Measurements from ENCODE around the gene CBX7. TPM values are rescaled to one million over a fixed set of nuclear protein-coding genes. Genes with fewer than 3 reads are reported as not detected.

CBX7 gene
- total and polyA plus RNA-seq, 7 donors: 12.2 to 52.9 (median 38.8) TPM

DNA sequence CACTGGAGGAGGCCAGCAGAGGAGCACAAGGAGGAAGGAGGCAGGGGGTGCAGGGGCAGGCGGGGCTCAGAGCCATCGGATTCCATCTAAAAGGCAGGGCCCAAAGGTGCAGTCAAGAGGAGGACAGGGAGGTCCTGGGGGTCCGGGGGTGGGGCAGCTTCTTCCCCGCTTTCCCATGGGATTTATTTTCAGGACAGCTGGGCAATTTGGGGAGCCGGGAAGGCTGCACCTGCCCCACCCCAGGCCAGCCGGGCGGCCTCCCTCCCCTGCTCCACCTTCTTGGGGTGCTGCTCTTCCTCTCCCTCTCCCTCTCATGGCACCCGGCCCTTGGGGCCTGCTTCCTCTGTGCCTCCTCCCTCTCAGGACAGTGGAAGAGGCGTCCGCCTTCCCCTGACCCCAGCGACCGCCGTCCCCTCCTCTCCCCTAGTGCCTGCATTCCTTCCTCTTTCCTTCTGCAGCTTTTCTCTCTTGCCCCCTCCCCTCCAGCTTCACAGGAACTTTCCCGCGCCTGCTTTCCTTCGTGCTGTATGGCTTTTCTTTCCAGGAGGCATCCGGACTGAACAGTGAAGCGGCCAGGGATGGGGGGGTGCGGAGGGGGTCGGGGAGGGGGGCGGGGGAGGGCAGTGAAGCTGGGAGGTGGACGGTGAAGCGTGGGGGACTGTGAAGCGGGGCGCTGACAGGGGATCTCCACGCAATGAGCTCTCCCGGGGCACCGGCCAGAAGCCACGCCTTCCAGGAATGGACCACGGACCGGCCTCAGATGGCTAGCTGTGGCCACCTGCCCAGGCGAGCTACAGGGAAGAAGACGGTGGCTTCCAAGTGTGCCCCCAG, 28.5 kb downstream of the CBX7 start:
- no peaks in the 10 kb centered on the region for H3K27me3 ChIP-seq (ENCODE audit: insufficient read depth in 3 of 3, low read length in 2 of 3)
- H3K36me3 ChIP-seq (ENCODE audit: insufficient read depth in 1 of 2, low read depth in 1 of 2): no peaks in the 10 kb centered on the region
- 20 to 22% (median 21%) methylated on average over 28 to 33 of the region's 33 CpGs for WGBS, 3 donors
- H3K4me3 ChIP-seq: no peak overlapping the region
- no peak for DNase-seq
- intact Hi-C loops (cut with DNase I): loop anchor here (5.0 kb wide), 1 partner anchor 257 kb away; no protein-coding TSS in a partner anchor
- TF ChIP-seq, protein P1, sequence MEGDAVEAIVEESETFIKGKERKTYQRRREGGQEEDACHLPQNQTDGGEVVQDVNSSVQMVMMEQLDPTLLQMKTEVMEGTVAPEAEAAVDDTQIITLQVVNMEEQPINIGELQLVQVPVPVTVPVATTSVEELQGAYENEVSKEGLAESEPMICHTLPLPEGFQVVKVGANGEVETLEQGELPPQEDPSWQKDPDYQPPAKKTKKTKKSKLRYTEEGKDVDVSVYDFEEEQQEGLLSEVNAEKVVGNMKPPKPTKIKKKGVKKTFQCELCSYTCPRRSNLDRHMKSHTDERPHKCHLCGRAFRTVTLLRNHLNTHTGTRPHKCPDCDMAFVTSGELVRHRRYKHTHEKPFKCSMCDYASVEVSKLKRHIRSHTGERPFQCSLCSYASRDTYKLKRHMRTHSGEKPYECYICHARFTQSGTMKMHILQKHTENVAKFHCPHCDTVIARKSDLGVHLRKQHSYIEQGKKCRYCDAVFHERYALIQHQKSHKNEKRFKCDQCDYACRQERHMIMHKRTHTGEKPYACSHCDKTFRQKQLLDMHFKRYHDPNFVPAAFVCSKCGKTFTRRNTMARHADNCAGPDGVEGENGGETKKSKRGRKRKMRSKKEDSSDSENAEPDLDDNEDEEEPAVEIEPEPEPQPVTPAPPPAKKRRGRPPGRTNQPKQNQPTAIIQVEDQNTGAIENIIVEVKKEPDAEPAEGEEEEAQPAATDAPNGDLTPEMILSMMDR (IDR thresholded peaks at IDR 0.05): no peak
- no peak for ATAC-seq
- H3K9me3 ChIP-seq: no peaks in the 10 kb centered on the region
- no peaks in the 10 kb centered on the region for H3K4me1 ChIP-seq
- H3K27ac ChIP-seq: no peak overlapping the region

DNA sequence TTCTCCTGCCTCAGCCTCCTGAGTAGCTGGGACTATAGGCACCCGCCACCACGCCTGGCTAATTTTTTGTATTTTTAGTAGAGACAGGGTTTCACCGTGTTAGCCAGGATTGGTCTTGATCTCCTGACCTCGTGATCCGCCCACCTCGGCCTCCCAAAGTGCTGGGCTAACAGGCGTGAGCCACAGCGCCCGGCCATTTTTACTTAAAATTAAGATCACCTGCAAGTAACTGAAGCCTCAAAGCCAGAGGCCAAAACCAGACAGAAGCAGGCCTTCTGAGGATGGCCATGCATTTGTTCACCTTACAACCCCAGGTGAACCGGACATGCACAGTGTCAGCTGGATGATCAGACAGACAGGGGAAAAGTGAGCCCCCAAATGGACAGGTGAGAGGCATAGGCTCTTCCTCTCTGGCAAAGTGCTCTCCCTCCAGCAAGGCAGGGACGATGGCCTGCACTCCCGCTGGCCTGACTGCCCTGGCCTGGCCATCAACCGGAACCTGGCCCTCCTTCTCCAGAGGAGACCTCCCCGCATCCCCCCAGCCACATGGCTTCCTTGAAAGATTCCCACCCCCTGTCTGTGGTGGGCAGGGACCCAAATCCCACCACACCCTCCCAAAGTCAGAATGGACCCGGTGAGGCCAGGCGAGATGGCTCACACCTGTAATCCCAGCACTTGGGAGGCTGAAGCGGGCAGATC, 29.6 kb downstream of the CBX7 start:
- no peak for ATAC-seq
- TF ChIP-seq, protein P1 (IDR thresholded peaks at IDR 0.05): no peak
- no peak overlapping the region for H3K4me3 ChIP-seq
- H3K27me3 ChIP-seq (ENCODE audit: insufficient read depth in 3 of 3, low read length in 2 of 3): peaks cover 0 to 7% (median 0%) of the 10 kb centered on the region in 3 donors
- no peaks in the 10 kb centered on the region for H3K36me3 ChIP-seq (ENCODE audit: insufficient read depth in 1 of 2, low read depth in 1 of 2)
- no peaks in the 10 kb centered on the region for H3K4me1 ChIP-seq
- 93 to 95% (median 95%) methylated on average over 16 to 17 of the region's 17 CpGs for WGBS, 3 donors
- DNase-seq: no peak
- H3K27ac ChIP-seq: no peak overlapping the region
- no peaks in the 10 kb centered on the region for H3K9me3 ChIP-seq
- intact Hi-C loops (cut with DNase I): loop anchor here (5.0 kb wide), 1 partner anchor 256 kb away; no protein-coding TSS in a partner anchor

DNA sequence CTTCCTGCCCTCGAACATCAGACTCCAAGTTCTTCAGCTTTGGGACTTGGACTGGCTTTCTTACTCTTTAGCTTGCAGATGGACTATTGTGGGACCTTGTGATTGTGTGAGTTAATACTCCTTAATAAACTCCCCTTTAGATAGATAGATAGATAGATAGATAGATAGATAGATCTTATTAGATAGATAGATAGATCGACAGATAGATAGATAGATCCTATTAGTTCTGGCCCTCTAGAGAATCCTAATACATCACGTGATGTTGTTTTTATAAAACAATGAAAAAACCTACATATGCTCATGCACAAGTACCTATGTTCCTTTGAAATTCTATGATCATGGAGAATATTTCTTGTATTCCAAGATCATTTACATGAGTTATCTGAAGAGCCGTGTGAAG, 31.5 kb downstream of the CBX7 start:
- H3K9me3 ChIP-seq: no peaks in the 10 kb centered on the region
- H3K36me3 ChIP-seq (ENCODE audit: insufficient read depth in 1 of 2, low read depth in 1 of 2): no peaks in the 10 kb centered on the region
- no peak for ATAC-seq
- no peak overlapping the region for H3K27ac ChIP-seq
- no peaks in the 10 kb centered on the region for H3K4me1 ChIP-seq
- DNase-seq: no peak
- peaks cover 0 to 17% (median 1%) of the 10 kb centered on the region in 3 donors for H3K27me3 ChIP-seq (ENCODE audit: insufficient read depth in 3 of 3, low read length in 2 of 3)
- intact Hi-C loops (cut with DNase I): loop anchor here (5.0 kb wide), 1 partner anchor 254 kb away; no protein-coding TSS in a partner anchor
- TF ChIP-seq, protein P1 (IDR thresholded peaks at IDR 0.05): no peak
- WGBS, 3 donors: 86 to 91% (median 90%) methylated on average over 4 of the region's 4 CpGs
- no peak overlapping the region for H3K4me3 ChIP-seq

DNA sequence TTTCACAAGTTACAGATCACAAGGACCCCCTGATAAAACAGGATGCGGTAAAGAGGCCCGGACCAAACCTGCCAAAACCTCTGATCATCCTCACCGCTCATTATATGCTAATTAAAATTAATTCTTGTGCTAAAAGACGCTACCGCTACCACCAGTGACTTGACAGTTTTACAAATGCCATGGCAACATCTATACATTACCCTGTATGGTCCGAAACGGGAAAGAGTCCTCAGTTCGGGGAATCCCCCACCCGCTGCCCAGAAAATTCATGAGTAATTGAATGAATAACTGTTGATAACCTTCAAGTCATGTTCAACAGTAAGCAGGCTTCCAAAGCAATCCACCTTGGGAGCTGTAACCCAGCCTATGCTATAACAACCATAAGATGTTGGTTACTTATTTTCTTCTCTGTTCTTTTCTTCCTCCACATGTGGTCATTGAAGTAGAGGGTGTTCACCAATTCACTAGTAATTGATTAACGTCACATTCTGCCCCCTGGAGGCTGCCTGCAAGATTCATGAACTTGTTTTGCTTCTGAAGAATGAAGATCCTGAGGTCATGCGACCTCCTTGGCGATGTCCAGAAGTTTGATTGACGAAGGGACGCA, 34.8 kb downstream of the CBX7 start:
- intact Hi-C loops (cut with DNase I): loop anchor here in 1 of 2 donors (5.0 kb wide), 1 partner anchor 110 kb away; no protein-coding TSS in a partner anchor
- H3K27me3 ChIP-seq (ENCODE audit: insufficient read depth in 3 of 3, low read length in 2 of 3): peaks cover 0 to 49% (median 7%) of the 10 kb centered on the region in 3 donors
- ATAC-seq: no peak
- H3K4me1 ChIP-seq: no peaks in the 10 kb centered on the region
- peak in 1 of 2 donors; percentile 17 for DNase-seq
- TF ChIP-seq, protein P1 (IDR thresholded peaks at IDR 0.05): peak; percentile 19
- H3K27ac ChIP-seq: no peak overlapping the region
- H3K9me3 ChIP-seq: no peaks in the 10 kb centered on the region
- WGBS, 3 donors: 61 to 63% (median 62%) methylated on average over 14 of the region's 14 CpGs
- H3K36me3 ChIP-seq (ENCODE audit: insufficient read depth in 1 of 2, low read depth in 1 of 2): no peaks in the 10 kb centered on the region
- H3K4me3 ChIP-seq: no peak overlapping the region

All from psoas muscle (tissue), 8 donors.